Astrocyte (in vitro differentiated cells and primary cell): Measurements from ENCODE around the gene SERPINB1. TPM values are rescaled to one million over a fixed set of nuclear protein-coding genes. Genes with fewer than 3 reads are reported as not detected.

Experiments
- DNase-seq: peaks from one replicate; pipeline ENCODE4 v3.0.0-alpha.2; 2010; ENCODE audit warnings: low read depth
- FAIRE-seq: peaks from 2 replicates; lab custom pipeline; 2011; peaks lifted over from hg19 to GRCh38; lab: Jason Lieb, UNC
- H2AFZ ChIP-seq: 2 replicates; pipeline ENCODE4 v1.6.0; 2012; ENCODE audit warnings: low read depth, low read length, inconsistent platforms
- H3K27ac ChIP-seq: 2 replicates; pipeline ENCODE4 v1.5.1; 2011; ENCODE audit warnings: low read depth, low read length, inconsistent platforms
- H3K27me3 ChIP-seq: 2 replicates; pipeline ENCODE4 v1.6.0; 2011; ENCODE audit warnings: low read length, inconsistent platforms; ENCODE audit not compliant: insufficient read depth
- H3K36me3 ChIP-seq: 2 replicates; pipeline ENCODE4 v1.5.1; 2011; ENCODE audit warnings: low read length, inconsistent platforms; ENCODE audit not compliant: insufficient read depth
- H3K4me1 ChIP-seq: 2 replicates; pipeline ENCODE4 v1.5.1; 2011; ENCODE audit warnings: low read length, inconsistent platforms; ENCODE audit not compliant: insufficient read depth
- H3K4me2 ChIP-seq: 2 replicates; pipeline ENCODE4 v1.6.0; 2012; ENCODE audit warnings: low read length, inconsistent platforms
- H3K4me3 ChIP-seq: 2 replicates; pipeline ENCODE4 v1.5.1; 2011; ENCODE audit warnings: low read depth, mild to moderate bottlenecking, low read length, inconsistent platforms; ENCODE audit not compliant: insufficient read depth
- H3K79me2 ChIP-seq: 2 replicates; pipeline ENCODE4 v1.6.0; 2012; ENCODE audit warnings: mild to moderate bottlenecking, low read length, inconsistent platforms; ENCODE audit not compliant: insufficient read depth
- H3K9ac ChIP-seq: 2 replicates; pipeline ENCODE4 v1.6.0; 2012; ENCODE audit warnings: mild to moderate bottlenecking, low read length, inconsistent platforms
- H3K9me3 ChIP-seq: 2 replicates; pipeline ENCODE4 v1.5.1; 2012; ENCODE audit warnings: low read depth, mild to moderate bottlenecking, low read length, inconsistent platforms; ENCODE audit not compliant: insufficient read depth
- H4K20me1 ChIP-seq: 2 replicates; pipeline ENCODE4 v1.6.0; 2012; ENCODE audit warnings: low read length, inconsistent platforms; ENCODE audit not compliant: insufficient read depth
- H3K27ac Mint-ChIP-seq: one replicate; pipeline ENCODE4 v1.8.0; 2021; ENCODE audit warnings: mild to moderate bottlenecking, mixed read lengths; ENCODE audit not compliant: unreplicated experiment
- H3K27me3 Mint-ChIP-seq: one replicate; pipeline ENCODE4 v1.8.0; 2021; ENCODE audit warnings: low read depth, mixed read lengths; ENCODE audit not compliant: unreplicated experiment
- H3K36me3 Mint-ChIP-seq: one replicate; pipeline ENCODE4 v1.8.0; 2021; ENCODE audit warnings: low read depth, mixed read lengths; ENCODE audit not compliant: unreplicated experiment
- H3K4me1 Mint-ChIP-seq: one replicate; pipeline ENCODE4 v1.8.0; 2021; ENCODE audit warnings: low read depth, mixed read lengths; ENCODE audit not compliant: unreplicated experiment
- H3K4me3 Mint-ChIP-seq: one replicate; pipeline ENCODE4 v1.8.0; 2021; ENCODE audit warnings: mild to moderate bottlenecking, moderate library complexity, mixed read lengths; ENCODE audit not compliant: unreplicated experiment
- H3K9me3 Mint-ChIP-seq: one replicate; pipeline ENCODE4 v1.8.0; 2021; ENCODE audit warnings: mild to moderate bottlenecking, mixed read lengths; ENCODE audit not compliant: unreplicated experiment
- EZH2 ChIP-seq: IDR thresholded peaks from 2 replicates; pipeline ENCODE4 v1.6.1; 2012; ENCODE audit warnings: mild to moderate bottlenecking, low read length, inconsistent platforms; ENCODE audit not compliant: insufficient read depth
- total RNA-seq: library from RNA; stranded (reverse); gene quantifications from 2 replicates; pipeline ENCODE4 v1.2.1, GENCODE V29; 2021
- TF ChIP-seq, protein P1 (sequence below): IDR thresholded peaks from 2 replicates; pipeline ENCODE4 v1.5.1; 2011; ENCODE audit warnings: low read depth, mild to moderate bottlenecking, inconsistent platforms, low read length, moderate library complexity; ENCODE audit not compliant: insufficient read depth

SERPINB1 gene
- total RNA-seq, 1 donor from 2014 or later: 1.5 TPM

DNA sequence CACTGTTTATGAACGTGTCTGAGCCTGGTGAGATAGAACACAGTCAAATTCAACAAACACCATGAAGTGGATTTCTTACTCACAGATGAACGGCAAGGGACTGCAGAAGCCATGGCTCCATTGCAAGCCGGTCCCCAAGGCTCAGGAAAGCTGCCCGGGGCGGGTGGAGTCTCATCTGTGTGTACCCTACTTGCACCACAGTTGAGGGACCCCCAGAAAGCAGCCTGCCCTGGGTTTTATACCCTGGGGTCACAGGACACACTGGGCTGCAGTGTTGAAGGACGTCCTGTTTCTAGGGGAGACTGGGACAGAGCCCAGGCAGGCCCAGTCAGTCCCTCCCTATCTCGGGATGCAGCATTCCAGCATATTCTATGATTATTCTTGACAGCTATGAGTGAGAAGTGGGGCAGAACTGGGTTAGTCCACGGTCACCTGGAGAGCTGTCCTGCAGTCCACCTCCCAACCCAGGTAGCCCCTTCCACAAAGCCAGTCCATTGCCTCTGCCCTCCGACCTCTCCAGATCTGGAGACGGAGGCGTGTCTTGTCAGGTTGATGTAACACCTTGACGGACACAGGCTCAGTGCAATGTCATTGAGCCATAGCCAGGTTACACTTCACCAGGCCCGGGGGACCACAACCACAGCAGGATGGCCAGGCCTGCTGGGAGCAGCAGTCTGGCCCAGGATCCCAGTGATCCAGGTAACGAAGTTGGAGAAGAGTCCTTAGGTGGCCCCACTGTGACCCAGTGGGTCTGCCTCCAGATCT lies 40.9 kb downstream of the SERPINB1 start:
- no peak overlapping the region for H3K4me2 ChIP-seq
- no peak overlapping the region for H2AFZ ChIP-seq
- no peak overlapping the region for H3K27ac Mint-ChIP-seq
- no peaks in the 10 kb centered on the region for H3K36me3 ChIP-seq
- peaks cover 13% of the 10 kb centered on the region for H3K36me3 Mint-ChIP-seq
- no peak overlapping the region for H3K4me3 Mint-ChIP-seq
- H3K79me2 ChIP-seq: no peaks in the 10 kb centered on the region
- H3K4me1 ChIP-seq: peaks cover 4% of the 10 kb centered on the region
- no peak for TF ChIP-seq EZH2
- TF ChIP-seq, protein P1, sequence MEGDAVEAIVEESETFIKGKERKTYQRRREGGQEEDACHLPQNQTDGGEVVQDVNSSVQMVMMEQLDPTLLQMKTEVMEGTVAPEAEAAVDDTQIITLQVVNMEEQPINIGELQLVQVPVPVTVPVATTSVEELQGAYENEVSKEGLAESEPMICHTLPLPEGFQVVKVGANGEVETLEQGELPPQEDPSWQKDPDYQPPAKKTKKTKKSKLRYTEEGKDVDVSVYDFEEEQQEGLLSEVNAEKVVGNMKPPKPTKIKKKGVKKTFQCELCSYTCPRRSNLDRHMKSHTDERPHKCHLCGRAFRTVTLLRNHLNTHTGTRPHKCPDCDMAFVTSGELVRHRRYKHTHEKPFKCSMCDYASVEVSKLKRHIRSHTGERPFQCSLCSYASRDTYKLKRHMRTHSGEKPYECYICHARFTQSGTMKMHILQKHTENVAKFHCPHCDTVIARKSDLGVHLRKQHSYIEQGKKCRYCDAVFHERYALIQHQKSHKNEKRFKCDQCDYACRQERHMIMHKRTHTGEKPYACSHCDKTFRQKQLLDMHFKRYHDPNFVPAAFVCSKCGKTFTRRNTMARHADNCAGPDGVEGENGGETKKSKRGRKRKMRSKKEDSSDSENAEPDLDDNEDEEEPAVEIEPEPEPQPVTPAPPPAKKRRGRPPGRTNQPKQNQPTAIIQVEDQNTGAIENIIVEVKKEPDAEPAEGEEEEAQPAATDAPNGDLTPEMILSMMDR: no peak
- no peaks in the 10 kb centered on the region for H3K27me3 Mint-ChIP-seq
- H3K27me3 ChIP-seq: no peaks in the 10 kb centered on the region
- no peak overlapping the region for H3K4me3 ChIP-seq
- H3K9me3 Mint-ChIP-seq: no peaks in the 10 kb centered on the region
- no peak overlapping the region for H3K27ac ChIP-seq
- H3K4me1 Mint-ChIP-seq: peaks cover 4% of the 10 kb centered on the region
- FAIRE-seq (no peak), DNase-seq (no peak)
- no peak overlapping the region for H3K9ac ChIP-seq
- H4K20me1 ChIP-seq: no peaks in the 10 kb centered on the region
- no peaks in the 10 kb centered on the region for H3K9me3 ChIP-seq

DNA sequence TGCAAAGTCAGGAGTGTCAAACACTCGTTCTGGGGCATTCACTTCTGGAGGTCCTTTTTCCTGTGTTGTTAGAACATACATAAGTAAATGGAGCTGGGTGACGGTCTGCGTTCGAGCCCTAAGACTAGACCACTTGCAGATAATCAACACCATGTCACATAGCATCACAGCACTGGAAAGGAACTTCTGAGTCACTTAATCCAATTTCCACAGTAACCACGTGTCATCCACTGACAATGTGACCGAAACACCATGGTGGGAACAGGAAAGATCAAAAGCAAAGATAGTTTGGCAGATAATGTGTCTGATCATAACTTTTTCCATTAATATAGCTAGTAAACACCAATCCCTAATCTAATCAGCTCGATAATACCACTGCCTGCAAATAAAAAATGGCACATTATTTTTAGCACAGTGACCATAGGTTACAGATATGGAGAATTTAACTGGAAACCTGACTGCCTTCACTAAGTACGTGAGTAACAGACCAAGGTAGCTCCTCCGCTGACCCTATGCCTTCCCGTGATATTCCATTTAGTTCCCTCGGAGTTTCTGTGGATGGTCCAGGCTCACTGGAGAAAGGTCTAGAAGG lies 41.6 kb downstream of the SERPINB1 start:
- FAIRE-seq: no peak
- Histone ChIP-seq H3K4me1 (peaks cover 4% of the 10 kb centered on the region), H3K27ac (no peak overlapping the region), H3K36me3 (no peaks in the 10 kb centered on the region), H3K79me2 (no peaks in the 10 kb centered on the region), H4K20me1 (no peaks in the 10 kb centered on the region), H3K9me3 (no peaks in the 10 kb centered on the region), H3K9ac (no peak overlapping the region), H3K4me3 (no peak overlapping the region), H2AFZ (no peak overlapping the region), H3K4me2 (no peak overlapping the region), H3K27me3 (no peaks in the 10 kb centered on the region)
- H3K9me3 Mint-ChIP-seq: no peaks in the 10 kb centered on the region
- H3K4me1 Mint-ChIP-seq: peaks cover 4% of the 10 kb centered on the region
- H3K27me3 Mint-ChIP-seq: no peaks in the 10 kb centered on the region
- no peak overlapping the region for H3K27ac Mint-ChIP-seq
- no peak overlapping the region for H3K4me3 Mint-ChIP-seq
- TF ChIP-seq, protein P1: no peak
- no peak for TF ChIP-seq EZH2
- DNase-seq: no peak
- peaks cover 13% of the 10 kb centered on the region for H3K36me3 Mint-ChIP-seq
